Adipocyte (in vitro differentiated cells): ENCODE measurements around the gene DUOXA2.
"Not testable (repeated sequence)": the region's sequence is repeated elsewhere in the genome, so short reads cannot be mapped to it uniquely, and the experiment has no call there.

Experiments
- DNase-seq: peaks from one replicate; pipeline ENCODE4 v3.0.0-alpha.2; 2015; ENCODE audit warnings: low read depth
- H3K27me3 ChIP-seq: replicated peaks from 2 replicates; pipeline ENCODE4 v1.7.0; 2013; ENCODE audit warnings: mild to moderate bottlenecking, low read length, moderate library complexity; ENCODE audit not compliant: control insufficient read depth, insufficient read depth
- H3K36me3 ChIP-seq: 2 replicates; pipeline ENCODE4 v1.7.0; 2013; ENCODE audit warnings: low read length, mild to moderate bottlenecking, moderate library complexity; ENCODE audit not compliant: control insufficient read depth, insufficient read depth, severe bottlenecking
- H3K4me1 ChIP-seq: 2 replicates; pipeline ENCODE4 v1.7.0; 2013; ENCODE audit warnings: mild to moderate bottlenecking, low read length, moderate library complexity; ENCODE audit not compliant: control insufficient read depth, insufficient read depth
- H3K4me3 ChIP-seq: 2 replicates; pipeline ENCODE4 v1.7.0; 2013; ENCODE audit warnings: mild to moderate bottlenecking, low read length, moderate library complexity
- H3K9ac ChIP-seq: 2 replicates; pipeline ENCODE4 v1.7.0; 2013; ENCODE audit warnings: mild to moderate bottlenecking, low read length, moderate library complexity
- H3K9me3 ChIP-seq: 2 replicates; pipeline ENCODE4 v1.7.0; 2013; ENCODE audit warnings: mild to moderate bottlenecking, low read length, moderate library complexity; ENCODE audit not compliant: control insufficient read depth

The DUOXA2 gene

DNA sequence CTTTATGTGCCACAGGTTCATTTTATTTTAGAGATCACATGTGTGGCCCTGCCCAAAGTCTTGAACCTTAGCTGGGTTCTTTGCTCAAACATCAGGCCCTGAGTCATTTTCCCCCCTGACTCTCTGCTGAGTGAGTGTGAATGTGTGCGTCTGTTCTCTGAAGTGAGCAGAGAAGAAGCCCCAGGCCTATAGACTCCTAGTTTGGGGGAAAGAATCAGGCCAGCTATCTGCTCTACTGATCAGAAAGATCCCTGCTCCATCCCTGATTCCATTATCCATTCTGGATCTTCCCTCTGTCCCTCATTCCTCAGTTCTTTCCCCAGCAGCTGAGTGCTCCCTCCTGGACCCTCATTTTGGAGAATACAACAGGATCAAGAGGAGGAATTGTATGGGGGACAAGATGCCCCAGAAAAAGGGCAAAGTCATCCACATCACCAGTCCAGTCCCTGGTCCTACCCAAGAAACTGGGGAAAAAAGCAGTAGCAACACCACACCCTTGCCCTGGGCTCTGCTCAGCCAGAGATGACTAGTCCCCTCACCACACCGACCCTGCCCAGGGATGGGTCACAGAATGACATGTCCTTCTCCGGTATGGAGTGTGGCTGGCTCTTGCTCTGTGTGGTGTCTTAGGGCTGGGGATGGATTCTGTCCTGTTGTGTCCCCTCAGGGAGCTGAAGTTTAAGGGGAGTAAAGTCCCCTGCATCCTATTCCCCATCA lies 18.9 kb downstream of the DUOXA2 start:
- no peaks in the 10 kb centered on the region for H3K4me1 ChIP-seq
- H3K27me3 ChIP-seq: peaks cover 50% of the 10 kb centered on the region
- H3K9ac ChIP-seq: no peak overlapping the region
- no peaks in the 10 kb centered on the region for H3K36me3 ChIP-seq
- DNase-seq: no peak
- H3K9me3 ChIP-seq: no peaks in the 10 kb centered on the region
- H3K4me3 ChIP-seq: no peak overlapping the region

DNA sequence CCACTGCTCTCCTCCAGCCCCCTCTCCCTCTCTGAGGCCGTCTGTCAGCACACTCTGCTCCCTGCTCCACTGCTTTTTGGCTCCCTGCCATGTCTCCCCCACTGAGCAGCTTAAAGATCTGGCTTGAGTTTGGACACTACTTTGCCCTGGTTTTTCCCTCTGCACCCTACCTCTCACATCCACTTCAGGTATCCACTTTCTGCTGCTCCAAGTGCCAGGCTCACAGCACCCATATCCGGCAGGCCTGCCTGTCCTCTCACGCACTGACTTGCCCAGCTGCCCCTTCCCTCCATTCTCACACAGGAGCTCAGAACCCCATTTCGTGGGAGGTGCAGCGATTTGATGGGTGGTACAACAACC lies 19.4 kb downstream of the DUOXA2 start:
- Histone ChIP-seq H3K9me3 (no peaks in the 10 kb centered on the region), H3K27me3 (peaks cover 50% of the 10 kb centered on the region)

GRCh38 chr15:45134046-45134445 lies 19.9 kb downstream of the DUOXA2 start:
- DNase-seq: no peak
- Histone ChIP-seq H3K27me3 (peaks cover 45% of the 10 kb centered on the region), H3K4me1 (no peaks in the 10 kb centered on the region), H3K36me3 (no peaks in the 10 kb centered on the region), H3K4me3 (no peak overlapping the region), H3K9me3 (no peaks in the 10 kb centered on the region), H3K9ac (no peak overlapping the region)

More for the DNA sequence above, 19.4 kb downstream of the DUOXA2 start:
- Histone ChIP-seq H3K9ac (no peak overlapping the region), H3K4me1 (no peaks in the 10 kb centered on the region), H3K36me3 (no peaks in the 10 kb centered on the region), H3K4me3 (no peak overlapping the region)
- no peak for DNase-seq

DNA sequence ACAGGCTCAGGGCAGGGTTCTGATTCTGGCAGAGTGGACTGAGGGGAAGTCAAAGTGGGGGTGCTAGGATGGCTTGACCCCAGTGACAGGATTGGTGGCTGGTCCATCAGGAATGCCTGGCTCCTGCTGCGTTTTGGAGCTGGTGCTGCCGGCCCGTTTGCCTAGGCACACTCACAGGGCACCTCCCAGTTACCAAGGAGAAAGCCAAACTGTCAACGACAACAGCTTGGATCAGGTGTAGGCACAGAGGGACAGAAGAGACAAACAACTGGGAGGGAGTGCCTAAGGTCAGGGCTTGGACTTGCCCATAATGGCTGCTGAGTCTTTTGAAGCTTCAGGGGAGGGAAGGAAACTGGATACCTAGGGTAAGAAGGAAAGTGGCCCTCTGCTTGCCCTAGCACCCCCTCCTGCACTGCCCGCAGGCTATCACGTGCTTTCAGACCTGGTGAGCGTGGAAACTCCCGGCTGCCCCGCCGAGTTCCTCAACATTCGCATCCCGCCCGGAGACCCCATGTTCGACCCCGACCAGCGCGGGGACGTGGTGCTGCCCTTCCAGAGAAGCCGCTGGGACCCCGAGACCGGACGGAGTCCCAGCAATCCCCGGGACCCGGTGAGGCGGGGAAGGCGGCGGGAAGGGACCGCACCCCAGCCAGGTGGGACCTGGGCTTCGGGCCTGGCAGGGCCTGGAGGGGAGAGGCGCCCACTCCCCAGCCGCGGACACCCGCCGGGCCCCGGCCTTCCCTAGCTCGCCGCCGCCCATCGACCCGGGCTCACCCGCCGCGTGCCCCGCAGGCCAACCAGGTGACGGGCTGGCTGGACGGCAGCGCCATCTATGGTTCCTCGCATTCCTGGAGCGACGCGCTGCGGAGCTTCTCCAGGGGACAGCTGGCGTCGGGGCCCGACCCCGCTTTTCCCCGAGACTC lies 20.8 kb downstream of the DUOXA2 start:
- H3K4me3 ChIP-seq: no peak overlapping the region
- H3K27me3 ChIP-seq: peaks cover 43% of the 10 kb centered on the region
- no peaks in the 10 kb centered on the region for H3K9me3 ChIP-seq
- no peaks in the 10 kb centered on the region for H3K36me3 ChIP-seq
- H3K9ac ChIP-seq: no peak overlapping the region
- H3K4me1 ChIP-seq: no peaks in the 10 kb centered on the region
- no peak for DNase-seq

DNA sequence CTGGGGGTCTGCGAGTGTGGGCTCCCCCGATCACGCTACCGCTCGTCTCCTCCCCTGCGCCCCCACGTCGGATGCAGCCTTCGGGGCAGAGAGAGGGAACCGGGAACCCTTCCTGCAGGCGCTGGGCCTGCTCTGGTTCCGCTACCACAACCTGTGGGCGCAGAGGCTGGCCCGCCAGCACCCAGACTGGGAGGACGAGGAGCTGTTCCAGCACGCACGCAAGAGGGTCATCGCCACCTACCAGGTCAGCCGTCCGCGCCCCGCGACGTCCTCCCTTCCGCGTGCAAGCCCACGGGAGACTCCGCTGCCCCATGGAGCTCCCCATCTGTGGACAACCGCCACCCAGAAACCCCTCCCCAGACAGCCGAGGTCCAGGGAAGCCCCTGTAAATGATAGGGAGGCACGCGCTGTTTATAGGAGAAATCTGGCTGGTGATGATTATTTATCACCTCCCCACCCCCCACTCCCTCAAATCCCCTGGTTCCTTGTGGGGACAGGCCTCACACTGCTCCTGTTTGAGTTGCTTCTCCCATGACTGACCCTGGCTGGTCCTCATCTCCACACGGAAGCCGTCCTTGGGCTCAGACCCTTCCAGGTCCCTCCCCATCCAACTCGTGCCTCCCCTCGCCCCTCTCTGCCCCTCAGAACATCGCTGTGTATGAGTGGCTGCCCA lies 21.7 kb downstream of the DUOXA2 start:
- H3K4me3 ChIP-seq, H3K36me3 ChIP-seq, DNase-seq, H3K9me3 ChIP-seq, H3K4me1 ChIP-seq, H3K9ac ChIP-seq: not testable (repeated sequence)
- H3K27me3 ChIP-seq: peaks cover 34% of the 10 kb centered on the region

GRCh38 chr15:45136378-45136764 lies 22.2 kb downstream of the DUOXA2 start:
- DNase-seq: no peak
- peaks cover 34% of the 10 kb centered on the region for H3K27me3 ChIP-seq

GRCh38 chr15:45137703-45138102 lies 23.6 kb downstream of the DUOXA2 start:
- Histone ChIP-seq H3K4me1 (no peaks in the 10 kb centered on the region), H3K9me3 (no peaks in the 10 kb centered on the region), H3K4me3 (no peak overlapping the region), H3K36me3 (no peaks in the 10 kb centered on the region), H3K9ac (no peak overlapping the region), H3K27me3 (peaks cover 34% of the 10 kb centered on the region)
- DNase-seq: no peak

More at GRCh38 chr15:45136378-45136764, 22.2 kb downstream of the DUOXA2 start:
- Histone ChIP-seq H3K4me3 (no peak overlapping the region), H3K36me3 (no peaks in the 10 kb centered on the region), H3K9me3 (no peaks in the 10 kb centered on the region), H3K4me1 (no peaks in the 10 kb centered on the region), H3K9ac (no peak overlapping the region)

DNA sequence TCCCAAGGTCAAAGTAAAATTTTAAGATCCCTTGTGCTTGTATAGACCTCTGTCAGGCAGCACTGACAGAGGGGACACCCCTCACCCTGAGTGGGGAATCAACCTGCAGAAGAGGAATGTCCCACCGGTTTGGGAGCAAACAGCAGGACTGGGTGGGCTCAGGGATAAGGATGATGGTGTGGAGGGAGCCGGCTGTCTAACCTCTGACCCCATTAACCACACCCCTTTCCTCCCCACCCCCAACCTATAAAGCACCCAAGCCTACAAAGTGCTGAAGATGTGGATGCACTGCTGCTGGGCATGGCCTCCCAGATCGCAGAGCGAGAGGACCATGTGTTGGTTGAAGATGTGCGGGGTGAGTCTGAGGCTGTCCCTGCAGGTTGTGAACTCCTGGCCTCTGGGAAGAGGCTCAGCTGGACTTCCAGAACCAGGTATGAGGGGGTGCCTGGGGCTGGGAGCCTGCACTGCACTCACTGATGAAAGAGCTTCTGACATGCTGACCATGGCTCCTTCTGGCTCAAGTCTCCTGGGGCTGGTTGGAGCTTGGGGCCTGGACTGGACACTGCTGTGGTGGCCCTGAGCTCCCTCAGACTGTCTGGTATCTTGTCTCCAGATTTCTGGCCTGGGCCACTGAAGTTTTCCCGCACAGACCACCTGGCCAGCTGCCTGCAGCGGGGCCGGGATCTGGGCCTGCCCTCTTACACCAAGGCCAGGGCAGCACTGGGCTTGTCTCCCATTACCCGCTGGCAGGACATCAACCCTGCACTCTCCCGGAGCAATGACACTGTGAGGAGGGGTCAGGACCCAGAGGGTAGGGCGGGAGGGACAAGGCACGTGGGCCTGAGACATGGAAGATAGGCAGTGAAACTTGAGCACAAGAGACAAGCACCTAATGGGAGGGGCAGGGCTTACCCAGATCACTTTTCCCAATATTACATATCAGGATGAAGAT lies 25.0 kb downstream of the DUOXA2 start:
- H3K4me3 ChIP-seq: no peak overlapping the region
- peaks cover 27% of the 10 kb centered on the region for H3K27me3 ChIP-seq
- H3K36me3 ChIP-seq: no peaks in the 10 kb centered on the region
- H3K9me3 ChIP-seq: no peaks in the 10 kb centered on the region
- no peak overlapping the region for H3K9ac ChIP-seq
- H3K4me1 ChIP-seq: no peaks in the 10 kb centered on the region
- no peak for DNase-seq

DNA sequence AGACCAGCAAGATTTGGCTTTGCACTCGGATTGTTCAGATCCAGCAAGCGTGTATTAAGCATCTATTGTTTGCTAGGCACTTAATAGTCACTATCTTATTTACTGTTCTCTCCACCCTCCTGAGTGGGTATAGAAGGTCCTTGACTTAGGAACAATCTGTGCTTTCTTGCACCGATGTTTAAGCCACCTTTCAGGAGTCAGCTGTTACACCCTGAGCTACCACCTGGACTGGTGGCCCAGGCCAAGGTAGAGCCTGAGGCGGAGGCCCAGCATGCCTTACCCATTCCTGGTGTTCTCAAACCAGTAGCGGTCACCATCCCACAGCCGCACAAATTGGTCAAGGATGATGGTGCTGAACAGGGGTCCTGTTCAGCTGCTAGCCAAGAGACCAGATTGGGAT lies 25.6 kb downstream of the DUOXA2 start:
- H3K36me3 ChIP-seq: no peaks in the 10 kb centered on the region
- no peaks in the 10 kb centered on the region for H3K4me1 ChIP-seq
- H3K4me3 ChIP-seq: no peak overlapping the region
- H3K9ac ChIP-seq: no peak overlapping the region
- no peaks in the 10 kb centered on the region for H3K9me3 ChIP-seq
- no peak for DNase-seq
- H3K27me3 ChIP-seq: peaks cover 20% of the 10 kb centered on the region

DNA sequence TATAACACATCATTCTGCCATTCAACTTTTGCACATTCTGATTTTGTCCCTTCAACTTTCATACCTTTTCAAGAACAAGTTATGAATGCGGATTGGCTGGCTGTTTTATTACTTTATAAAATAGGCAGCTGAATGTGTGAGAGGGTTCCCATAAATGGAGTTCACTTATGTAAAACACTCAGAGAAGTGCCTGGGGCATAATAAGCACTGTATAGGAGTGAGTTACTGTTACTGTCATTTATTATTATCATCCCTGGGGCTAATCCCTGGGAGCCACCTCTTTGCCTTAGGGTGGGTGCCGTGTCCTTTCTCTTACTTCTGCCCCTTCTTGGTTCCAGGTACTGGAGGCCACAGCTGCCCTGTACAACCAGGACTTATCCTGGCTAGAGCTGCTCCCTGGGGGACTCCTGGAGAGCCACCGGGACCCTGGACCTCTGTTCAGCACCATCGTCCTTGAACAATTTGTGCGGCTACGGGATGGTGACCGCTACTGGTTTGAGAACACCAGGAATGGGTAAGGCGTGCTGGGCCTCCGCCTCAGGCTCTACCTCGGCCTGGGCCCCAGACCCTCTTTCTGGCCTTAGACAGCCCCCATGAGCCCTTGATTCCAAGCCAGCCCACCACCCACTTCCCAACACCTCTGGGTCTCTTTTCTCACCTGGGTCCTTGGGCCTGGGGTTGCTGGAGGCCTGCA lies 26.6 kb downstream of the DUOXA2 start:
- no peaks in the 10 kb centered on the region for H3K9me3 ChIP-seq
- H3K36me3 ChIP-seq: no peaks in the 10 kb centered on the region
- no peak overlapping the region for H3K4me3 ChIP-seq
- no peak for DNase-seq
- no peak overlapping the region for H3K9ac ChIP-seq
- H3K4me1 ChIP-seq: peaks cover under 1% of the 10 kb centered on the region
- H3K27me3 ChIP-seq: peaks cover 16% of the 10 kb centered on the region
